ENCODE measurements around the gene TSHZ2.
A peak's percentile ranks its signal among the peaks of the same experiment; 100 is the strongest.
"Not testable (repeated sequence)": the region's sequence is repeated elsewhere in the genome, so short reads cannot be mapped to it uniquely, and the experiment has no call there.

TSHZ2 gene

DNA sequence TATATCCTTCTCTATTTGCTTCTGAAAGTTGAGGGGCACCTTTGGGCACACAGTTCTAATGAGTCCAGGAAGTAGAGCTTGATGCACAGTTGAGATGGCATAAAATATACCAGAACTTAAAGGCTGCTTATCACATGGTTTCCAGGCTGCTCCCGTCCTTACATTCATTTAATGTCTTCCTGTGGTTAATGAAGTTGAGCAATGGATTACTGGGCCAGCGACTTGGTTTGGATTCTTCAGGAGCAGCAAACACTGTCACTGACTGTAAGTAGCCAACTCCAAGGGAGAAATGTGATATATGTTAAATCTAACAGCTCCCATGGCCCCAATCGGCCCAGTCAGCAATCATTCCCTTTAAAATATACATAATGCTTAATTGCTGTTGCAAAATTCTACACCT, 9.0 kb upstream of the TSHZ2 start:
- peak; percentile 63 to 66 for DNase-seq (ENCODE audit: low read depth in 2 of 2)

GRCh38 chr20:52964131-52964530, 8.0 kb upstream of the TSHZ2 start:
- DNase-seq (ENCODE audit: low read depth in 2 of 2): no peak

DNA sequence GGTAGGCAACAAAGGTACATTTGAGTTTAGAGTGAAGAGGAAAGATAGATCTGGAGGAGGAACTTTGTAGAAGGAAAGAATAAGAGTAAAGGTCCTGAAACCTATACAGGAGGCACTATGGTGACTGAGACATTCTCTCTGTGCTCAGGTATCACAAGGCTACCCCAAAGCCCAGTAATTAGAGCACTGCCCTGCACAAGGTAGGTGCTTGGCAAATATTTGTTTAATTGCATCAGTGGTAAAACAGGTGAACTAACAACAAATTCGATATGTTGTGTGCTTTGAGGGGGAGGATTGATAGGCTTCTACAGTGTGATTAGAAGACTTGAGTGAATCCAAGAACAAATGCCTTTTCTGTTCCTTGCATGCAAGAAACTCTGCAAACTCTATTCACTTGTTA, 6.8 kb upstream of the TSHZ2 start:
- no peak for DNase-seq (ENCODE audit: low read depth in 2 of 2)

DNA sequence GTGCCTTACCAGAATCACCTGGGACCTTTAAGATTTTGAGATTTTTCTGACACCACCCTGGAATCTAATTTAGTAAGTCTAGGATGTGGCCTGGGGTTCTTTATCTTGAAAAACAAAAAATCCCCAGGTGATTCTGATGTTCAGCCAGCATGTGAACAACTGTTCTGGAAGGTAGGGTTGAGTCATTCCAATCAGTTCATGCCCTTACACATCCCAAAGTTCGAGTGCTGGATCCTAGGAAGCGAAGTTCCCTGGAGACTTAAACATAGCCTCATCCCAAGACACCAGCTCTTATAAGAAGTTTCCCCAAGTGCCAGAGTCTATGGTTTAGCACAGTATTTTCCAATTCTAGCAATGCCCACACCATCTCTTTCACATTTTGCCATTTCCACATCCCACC, 6.3 kb upstream of the TSHZ2 start:
- DNase-seq (ENCODE audit: low read depth in 2 of 2): no peak

DNA sequence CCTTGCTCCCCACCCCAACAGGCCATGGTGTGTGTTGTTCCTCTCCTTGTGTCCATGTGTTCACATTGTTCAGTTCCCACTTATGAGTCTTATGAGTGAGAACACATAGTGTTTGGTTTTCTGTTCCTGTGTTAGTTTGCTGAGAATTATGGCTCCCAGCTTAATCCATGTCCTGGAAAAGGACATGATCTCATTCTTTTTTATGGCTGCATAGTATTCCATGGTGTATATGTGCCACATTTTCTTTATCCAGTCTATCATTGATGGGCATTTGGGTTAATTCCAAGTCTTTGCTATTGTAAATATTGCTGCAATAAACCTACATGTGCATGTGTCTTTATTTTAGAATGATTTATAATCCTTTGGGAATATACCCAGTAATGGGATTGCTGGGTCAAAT, 5.6 kb upstream of the TSHZ2 start:
- DNase-seq (ENCODE audit: low read depth in 2 of 2): not testable (repeated sequence)

GRCh38 chr20:52971498-52972189, 514 bp upstream of the TSHZ2 start:
- no peak for DNase-seq (ENCODE audit: low read depth in 2 of 2)

DNA sequence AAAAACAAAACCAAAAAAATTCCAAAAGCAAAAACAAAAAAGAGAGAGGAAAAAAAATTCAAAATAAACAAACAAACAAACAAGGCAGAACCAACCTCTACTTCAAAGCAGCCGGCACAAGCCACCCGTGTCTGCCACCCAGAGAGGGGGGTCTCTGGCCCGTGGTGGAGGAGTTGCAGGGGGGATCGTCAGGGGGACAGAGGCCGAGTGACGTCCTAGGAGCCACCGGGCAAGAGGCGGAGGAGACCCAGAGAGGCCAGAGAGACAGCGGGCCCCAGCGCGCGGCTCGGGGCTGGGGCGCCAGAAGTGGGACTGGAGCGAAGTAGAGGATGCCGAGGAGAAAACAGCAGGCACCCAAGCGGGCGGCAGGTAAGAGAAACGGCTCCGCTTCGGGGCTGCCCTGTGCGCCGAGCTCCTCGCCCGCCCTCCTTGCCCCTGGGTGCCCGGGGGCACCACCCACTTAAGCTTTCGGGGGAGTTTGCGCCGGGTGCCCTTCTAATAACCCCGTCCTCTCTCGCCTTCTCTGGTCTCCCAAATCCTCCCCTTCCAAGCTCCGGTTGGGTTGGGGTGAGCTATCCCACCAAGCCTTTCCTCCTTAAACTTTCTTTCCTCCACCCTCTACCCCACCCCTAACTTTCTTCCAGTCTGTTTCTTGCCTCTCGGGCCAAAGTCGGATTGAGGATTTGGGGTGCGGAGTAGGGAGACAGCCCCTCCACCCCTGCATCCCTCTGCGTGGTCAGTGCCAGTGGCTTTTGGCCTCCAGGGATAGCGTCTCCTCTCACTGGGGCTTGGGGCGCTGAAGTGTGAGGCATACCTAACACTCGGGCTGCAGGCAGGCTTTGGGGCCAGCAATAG, 1.0 kb downstream of the TSHZ2 start:
- DNase-seq (ENCODE audit: low read depth in 2 of 2): no peak

DNA sequence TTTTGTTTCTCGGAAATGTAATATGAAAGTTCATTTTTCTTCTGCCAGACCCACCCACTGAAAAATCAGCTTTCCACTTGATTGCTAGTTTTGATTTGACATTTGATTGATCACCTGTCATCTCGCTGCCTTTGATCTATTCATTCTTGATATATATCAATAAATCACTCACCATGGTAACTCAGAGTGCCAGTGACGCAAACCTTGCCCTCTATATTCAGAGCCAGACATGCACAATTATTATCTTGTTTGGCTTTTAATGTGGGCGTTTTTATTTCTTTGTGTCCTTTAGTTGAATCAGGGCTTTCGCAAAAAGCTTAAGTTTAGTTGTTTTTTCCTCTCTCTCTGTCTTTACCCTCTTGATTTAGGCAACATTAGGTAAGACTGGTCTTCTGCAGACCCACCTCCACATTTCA, 2.0 kb downstream of the TSHZ2 start:
- no peak for DNase-seq (ENCODE audit: low read depth in 2 of 2)

DNA sequence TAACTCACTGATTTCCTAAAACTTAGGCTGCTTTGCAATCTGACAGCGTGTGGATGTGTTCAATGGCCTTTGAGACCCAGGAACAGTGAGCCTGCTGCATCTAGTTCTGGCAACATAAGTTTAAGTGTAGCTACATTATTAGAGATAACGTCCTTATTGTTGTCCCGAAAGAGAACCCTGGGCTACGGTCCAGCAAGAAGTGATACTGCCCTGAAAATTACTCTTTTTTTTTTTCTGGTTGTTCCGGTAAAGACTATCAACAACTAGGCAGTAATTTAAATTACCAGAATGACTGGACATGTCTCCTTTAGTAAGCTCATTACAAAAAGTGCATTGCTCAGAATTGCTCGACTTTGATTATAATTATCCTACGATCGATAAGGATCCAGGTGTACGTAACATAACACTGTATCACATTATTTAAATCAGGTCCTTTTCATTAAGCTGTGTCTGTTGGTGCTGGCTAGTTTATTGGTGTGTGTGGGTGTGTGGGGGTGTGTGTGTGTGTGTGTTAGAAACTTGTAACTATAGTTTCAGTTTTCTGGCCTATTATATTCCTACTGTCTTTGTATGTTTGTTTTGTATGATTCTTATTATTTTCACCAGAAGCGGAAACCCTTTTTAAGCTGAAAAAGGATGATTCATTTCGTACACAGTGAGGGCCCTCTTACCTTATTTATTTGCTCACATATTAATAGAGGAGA, 3.0 kb downstream of the TSHZ2 start:
- no peak for DNase-seq (ENCODE audit: low read depth in 2 of 2)

- DNase-seq (ENCODE audit: low read depth in 2 of 2): no peak
Measured at GRCh38 chr20:52975803-52976531, 3.8 kb downstream of the TSHZ2 start.

DNA sequence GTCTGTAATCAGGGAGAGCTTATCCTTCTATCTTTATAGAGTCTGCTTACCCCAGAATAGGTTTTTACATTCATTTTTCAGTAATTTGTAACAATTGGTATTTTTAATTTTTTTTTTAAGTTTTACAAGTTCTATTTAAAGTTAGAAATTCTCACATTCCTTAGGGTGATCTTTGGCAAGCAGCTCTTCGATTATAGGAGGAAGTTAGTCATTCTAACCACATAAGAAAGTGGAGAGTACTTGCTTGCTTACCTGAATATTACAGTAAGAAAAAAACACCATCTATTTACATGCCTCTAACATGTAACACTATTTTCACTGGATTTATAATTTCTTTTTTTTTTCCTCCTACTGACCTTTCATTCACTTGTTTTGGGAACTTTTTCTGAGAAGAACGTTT, 6.7 kb downstream of the TSHZ2 start:
- DNase-seq (ENCODE audit: low read depth in 2 of 2): no peak

DNA sequence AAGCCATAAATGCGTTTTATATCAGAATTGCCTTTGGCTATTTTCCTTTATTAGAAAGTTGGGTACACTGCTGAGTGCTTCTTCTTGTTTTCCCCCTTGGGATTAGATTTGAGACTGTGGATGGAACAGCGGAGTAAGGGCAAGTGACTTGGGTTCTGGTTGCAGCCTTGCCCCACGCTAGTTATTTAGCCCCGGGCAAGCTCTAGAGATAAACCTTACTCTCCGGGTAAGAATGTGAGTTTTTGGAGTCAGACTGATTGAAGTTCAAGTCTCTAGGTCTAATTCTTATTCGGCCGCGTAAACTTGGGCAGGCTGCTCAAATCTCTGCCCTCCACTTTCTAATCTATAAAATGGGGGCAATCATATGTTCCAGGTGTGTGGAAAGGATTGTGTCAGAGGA, 8.9 kb downstream of the TSHZ2 start:
- DNase-seq (ENCODE audit: low read depth in 2 of 2): no peak

GRCh38 chr20:52983726-52984450, 11.7 kb downstream of the TSHZ2 start:
- DNase-seq (ENCODE audit: low read depth in 2 of 2): no peak

GRCh38 chr20:52984451-52984810, 12.3 kb downstream of the TSHZ2 start:
- no peak for DNase-seq (ENCODE audit: low read depth in 2 of 2)

- no peak for DNase-seq (ENCODE audit: low read depth in 2 of 2)
Measured at GRCh38 chr20:52985687-52986086, 13.5 kb downstream of the TSHZ2 start.

DNA sequence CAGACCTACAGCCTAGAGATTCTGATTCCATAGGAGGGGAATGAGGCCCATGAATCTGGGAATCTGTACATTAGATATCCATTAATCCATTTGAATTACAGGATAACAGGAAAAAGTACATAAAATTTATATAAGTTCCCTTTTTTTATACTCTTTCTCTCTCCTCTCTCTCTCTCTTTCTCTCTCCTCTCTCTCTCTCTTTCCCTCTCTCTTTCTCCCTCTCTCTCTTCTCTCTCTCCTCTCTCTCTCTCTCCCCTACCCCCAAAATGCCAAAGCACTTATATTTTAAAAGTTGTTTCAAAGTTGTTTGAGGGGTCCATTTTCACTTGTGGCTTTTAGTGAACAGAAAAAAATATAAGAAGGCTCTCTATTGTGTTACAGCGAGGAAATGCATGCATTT, 15.1 kb downstream of the TSHZ2 start:
- DNase-seq (ENCODE audit: low read depth in 2 of 2): no peak

GRCh38 chr20:52991830-52992229, 19.7 kb downstream of the TSHZ2 start:
- DNase-seq (ENCODE audit: low read depth in 2 of 2): no peak

- DNase-seq (ENCODE audit: low read depth in 2 of 2): peak in 1 of 2 experiments; percentile 23
Measured at GRCh38 chr20:52992632-52993031, 20.5 kb downstream of the TSHZ2 start.

DNA sequence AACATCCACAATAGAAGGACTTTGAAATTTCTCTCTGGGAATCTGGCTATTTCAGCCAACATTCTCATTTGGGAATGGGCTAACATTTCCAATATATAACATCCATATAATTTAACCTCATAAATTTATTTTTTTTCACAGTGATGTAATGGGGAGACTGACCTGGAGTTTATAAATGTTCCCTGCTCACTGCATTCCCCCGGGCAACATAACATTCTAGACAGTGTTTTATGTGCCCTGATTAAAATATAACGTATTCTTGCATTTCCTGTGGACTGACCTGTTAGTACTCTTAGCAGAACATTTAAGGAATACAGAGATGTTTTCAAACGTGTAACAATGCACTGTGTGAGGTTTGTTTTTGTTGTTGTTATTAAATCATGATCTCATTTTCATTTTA, 20.9 kb downstream of the TSHZ2 start:
- DNase-seq (ENCODE audit: low read depth in 2 of 2): no peak

DNA sequence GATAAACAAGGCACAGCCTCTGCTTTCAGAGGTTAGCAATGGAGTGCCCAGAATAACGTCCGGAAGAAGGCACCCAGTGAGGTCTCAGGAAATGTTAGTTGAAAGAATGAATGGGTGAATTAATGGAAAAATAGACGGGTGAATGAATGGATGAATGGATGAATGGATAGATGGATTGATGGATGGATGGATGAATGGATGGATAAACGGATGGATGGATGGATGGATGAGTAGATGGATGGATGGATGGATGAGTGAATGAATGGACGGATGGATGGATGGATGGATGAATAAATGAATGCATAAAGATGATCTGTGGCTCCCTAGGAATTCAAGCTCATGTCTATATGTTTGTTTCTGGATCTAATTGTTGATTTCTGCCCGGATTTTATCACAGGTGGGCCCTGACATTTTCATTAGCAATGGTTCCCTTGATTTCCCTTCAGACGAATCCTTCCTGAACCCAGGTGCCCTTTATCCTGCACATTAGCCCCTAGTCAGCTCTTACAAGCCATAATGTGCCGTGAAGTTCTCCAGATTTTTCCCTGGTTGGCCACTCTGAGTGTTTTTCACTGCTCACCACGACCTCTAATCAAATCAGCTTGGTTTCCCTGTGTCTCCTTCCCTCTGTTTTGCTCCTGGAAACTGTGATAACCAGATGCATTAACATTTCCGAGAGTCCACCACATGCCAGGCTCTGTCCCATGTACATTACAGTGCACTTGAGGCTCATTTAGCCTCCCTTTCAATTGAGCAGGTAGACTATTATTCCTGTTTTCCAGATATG, 22.2 kb downstream of the TSHZ2 start:
- no peak for DNase-seq (ENCODE audit: low read depth in 2 of 2)

DNA sequence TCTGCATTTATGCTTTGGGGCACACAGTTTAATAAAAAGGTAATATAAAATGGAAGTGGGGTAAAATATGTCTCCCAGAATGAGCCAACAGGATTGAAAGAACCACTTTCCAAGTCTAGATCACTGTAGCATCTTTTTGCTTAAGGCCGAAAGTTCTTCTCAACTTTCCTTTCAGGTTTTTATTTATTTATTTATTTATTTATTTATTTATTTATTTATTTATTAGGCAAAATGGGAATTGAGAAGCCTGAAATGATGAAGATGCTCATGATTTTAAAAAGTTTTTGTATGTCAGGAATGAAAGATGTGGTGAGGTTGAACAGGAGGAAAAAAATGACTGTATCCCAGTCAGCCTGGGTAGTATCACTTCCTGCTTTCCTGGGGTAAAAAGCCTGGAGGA, 24.0 kb downstream of the TSHZ2 start:
- no peak for DNase-seq (ENCODE audit: low read depth in 2 of 2)
